SK-N-SH (cell line): Measurements from ENCODE around the gene PTPN18.
"Not testable (repeated sequence)": the region's sequence is repeated elsewhere in the genome, so short reads cannot be mapped to it uniquely, and the experiment has no call there.

ENCODE experiments used
- JUND ChIP-seq: IDR thresholded peaks from 2 replicates; pipeline ENCODE4 v1.4.0; 2012
- YY1 ChIP-seq: IDR thresholded peaks from 2 replicates; pipeline ENCODE4 v1.4.0; 2012; ENCODE audit warnings: low read depth, mild to moderate bottlenecking
- TF ChIP-seq, protein P1 (sequence below): fragments of 200-600 bp; sonication (generic); IDR thresholded peaks from 2 replicates; pipeline ENCODE4 v1.6.1; 2017; ENCODE audit warnings: antibody characterized with exemption, mild to moderate bottlenecking, moderate library complexity

DNA sequence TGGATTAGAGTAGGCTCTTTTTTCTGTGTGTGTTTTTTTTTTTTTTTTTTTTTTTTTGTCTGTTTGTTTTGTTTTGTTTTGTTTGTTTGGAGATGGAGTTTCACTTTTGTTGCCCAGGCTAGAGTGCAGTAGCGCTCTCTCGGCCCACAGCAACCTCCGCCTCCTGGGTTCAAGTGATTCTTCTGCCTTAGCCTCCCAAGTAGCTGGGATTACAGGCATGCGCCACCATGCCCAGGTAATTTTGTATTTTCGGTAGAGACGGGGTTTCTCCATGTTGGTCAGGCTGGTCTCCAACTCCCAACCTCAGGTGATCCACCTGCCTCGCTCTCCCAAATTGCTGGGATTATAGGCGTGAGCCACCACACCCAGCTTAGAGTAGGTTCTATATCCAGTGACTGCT, 22.6 kb upstream of the PTPN18 start:
- TF ChIP-seq JUND, YY1: not testable (repeated sequence)
- TF ChIP-seq, protein P1, sequence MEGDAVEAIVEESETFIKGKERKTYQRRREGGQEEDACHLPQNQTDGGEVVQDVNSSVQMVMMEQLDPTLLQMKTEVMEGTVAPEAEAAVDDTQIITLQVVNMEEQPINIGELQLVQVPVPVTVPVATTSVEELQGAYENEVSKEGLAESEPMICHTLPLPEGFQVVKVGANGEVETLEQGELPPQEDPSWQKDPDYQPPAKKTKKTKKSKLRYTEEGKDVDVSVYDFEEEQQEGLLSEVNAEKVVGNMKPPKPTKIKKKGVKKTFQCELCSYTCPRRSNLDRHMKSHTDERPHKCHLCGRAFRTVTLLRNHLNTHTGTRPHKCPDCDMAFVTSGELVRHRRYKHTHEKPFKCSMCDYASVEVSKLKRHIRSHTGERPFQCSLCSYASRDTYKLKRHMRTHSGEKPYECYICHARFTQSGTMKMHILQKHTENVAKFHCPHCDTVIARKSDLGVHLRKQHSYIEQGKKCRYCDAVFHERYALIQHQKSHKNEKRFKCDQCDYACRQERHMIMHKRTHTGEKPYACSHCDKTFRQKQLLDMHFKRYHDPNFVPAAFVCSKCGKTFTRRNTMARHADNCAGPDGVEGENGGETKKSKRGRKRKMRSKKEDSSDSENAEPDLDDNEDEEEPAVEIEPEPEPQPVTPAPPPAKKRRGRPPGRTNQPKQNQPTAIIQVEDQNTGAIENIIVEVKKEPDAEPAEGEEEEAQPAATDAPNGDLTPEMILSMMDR, result not testable (repeated sequence)
